ENCODE results near the gene FZD1. TPM values are rescaled to one million over a fixed set of nuclear protein-coding genes. Genes with fewer than 3 reads are reported as not detected.

Gene FZD1
- total and polyA plus RNA-seq, 2 of the 4 experiments (the other 2 are of a cell fraction), result 3.6 to 6.8 TPM

DNA sequence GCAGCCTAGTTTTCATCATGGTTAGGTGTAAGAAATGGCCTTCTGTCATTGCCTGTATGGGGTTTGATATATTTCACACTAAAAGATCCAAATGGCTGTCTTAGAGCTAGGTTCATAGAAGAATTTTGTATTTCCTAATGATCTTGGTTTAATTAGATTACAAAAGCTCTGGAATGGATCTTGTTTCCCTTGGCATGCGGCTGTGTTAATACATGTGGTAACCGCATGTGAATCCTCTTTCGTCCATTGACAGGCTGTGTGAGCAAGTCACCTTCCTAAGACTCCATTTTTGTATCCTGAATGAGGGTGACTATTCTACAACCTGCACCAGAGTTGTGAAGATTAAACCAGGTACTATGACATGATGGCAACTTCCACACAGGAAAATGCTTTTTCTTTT lies 12.4 kb upstream of the FZD1 start:
- DNase-seq (no peak), ATAC-seq (ENCODE audit: low read depth) (no peak)
- Histone ChIP-seq H3K4me2 (ENCODE audit: low read depth, low read length) (no peak overlapping the region), H3K36me3 (ENCODE audit: control insufficient read depth, insufficient read depth, low read length) (no peaks in the 10 kb centered on the region), H3K56ac (ENCODE audit: extremely low read depth, insufficient read depth, low read length) (no peak overlapping the region), H2AFZ (replicated peaks; ENCODE audit: low read length, poor library complexity) (no peak overlapping the region), H2BK120ac (ENCODE audit: low read depth, low read length) (no peak overlapping the region), H2BK20ac (ENCODE audit: low read depth, low read length) (no peak overlapping the region), H2BK5ac (ENCODE audit: low read depth, low read length, poor library complexity, severe bottlenecking) (no peak overlapping the region), H3K23ac (ENCODE audit: low read depth, low read length) (no peak overlapping the region), H3K27me3 (ENCODE audit: control insufficient read depth, insufficient read depth, low read length) (no peaks in the 10 kb centered on the region), H3K9me1 (ENCODE audit: insufficient read depth, low read length) (0 out of 2 replicates have a peak, but pooled peaks cover 8% of the 10 kb centered on the region), H3K9ac (ENCODE audit: low read depth, low read length) (no peak overlapping the region), H3K4me3 (ENCODE audit: insufficient read depth, low read depth, low read length) (no peak overlapping the region), H3K27ac (ENCODE audit: insufficient read depth, low read length) (no peak overlapping the region), H4K5ac (ENCODE audit: low read depth, low read length) (no peak overlapping the region), H4K91ac (ENCODE audit: insufficient read depth, low read depth, low read length) (no peak overlapping the region), H4K20me1 (ENCODE audit: insufficient read depth, low read length) (no peaks in the 10 kb centered on the region), H2BK15ac (ENCODE audit: low read depth, low read length) (no peak overlapping the region), H3K9me3 (ENCODE audit: control insufficient read depth, insufficient read depth, low read length) (no peaks in the 10 kb centered on the region), H4K8ac (ENCODE audit: low read depth in 2 of 2, low read length in 2 of 2) (no peak overlapping the region), H2AK5ac (ENCODE audit: low read depth, low read length) (no peak overlapping the region), H2AK9ac (replicated peaks; ENCODE audit: low read depth, low read length, poor library complexity) (no peak overlapping the region), H3K4me1 (ENCODE audit: control insufficient read depth, insufficient read depth, low read length) (peaks cover 8% of the 10 kb centered on the region), H3K4ac (ENCODE audit: low read depth, low read length) (no peak overlapping the region), H3K79me1 (ENCODE audit: low read depth in 1 of 2, low read length in 2 of 2) (no peaks in the 10 kb centered on the region), H3K14ac (replicated peaks; ENCODE audit: low read depth, low read length) (no peak overlapping the region), H3K18ac (ENCODE audit: low read depth, low read length) (no peak overlapping the region)
- WGBS, 2 experiments (ENCODE audit: extremely low coverage in 2 of 2, insufficient read length in 1 of 2), result no CpG with 5 or more reads among the region's 3 CpGs
- in situ Hi-C loops (cut with MboI; ENCODE audit: low sequenced_read_pairs) (no loop called here), intact Hi-C loops (cut with micrococcal nuclease) (no loop called here), dilution Hi-C loops (cut with HindIII; ENCODE audit: low sequenced_read_pairs, unreplicated experiment) (no loop called here)
- POLR2A ChIA-PET (ENCODE audit: unreplicated experiment), result no interaction called here
- BruUV-seq (replicated peaks), result no TSS peak
- no peak for TF ChIP-seq RCOR1 (IDR thresholded peaks at IDR 0.05; ENCODE audit: insufficient replicate concordance, low read length)
- no peak for TF ChIP-seq RAD21 (IDR thresholded peaks at IDR 0.05; ENCODE audit: low read length)
- TF ChIP-seq, protein P1, sequence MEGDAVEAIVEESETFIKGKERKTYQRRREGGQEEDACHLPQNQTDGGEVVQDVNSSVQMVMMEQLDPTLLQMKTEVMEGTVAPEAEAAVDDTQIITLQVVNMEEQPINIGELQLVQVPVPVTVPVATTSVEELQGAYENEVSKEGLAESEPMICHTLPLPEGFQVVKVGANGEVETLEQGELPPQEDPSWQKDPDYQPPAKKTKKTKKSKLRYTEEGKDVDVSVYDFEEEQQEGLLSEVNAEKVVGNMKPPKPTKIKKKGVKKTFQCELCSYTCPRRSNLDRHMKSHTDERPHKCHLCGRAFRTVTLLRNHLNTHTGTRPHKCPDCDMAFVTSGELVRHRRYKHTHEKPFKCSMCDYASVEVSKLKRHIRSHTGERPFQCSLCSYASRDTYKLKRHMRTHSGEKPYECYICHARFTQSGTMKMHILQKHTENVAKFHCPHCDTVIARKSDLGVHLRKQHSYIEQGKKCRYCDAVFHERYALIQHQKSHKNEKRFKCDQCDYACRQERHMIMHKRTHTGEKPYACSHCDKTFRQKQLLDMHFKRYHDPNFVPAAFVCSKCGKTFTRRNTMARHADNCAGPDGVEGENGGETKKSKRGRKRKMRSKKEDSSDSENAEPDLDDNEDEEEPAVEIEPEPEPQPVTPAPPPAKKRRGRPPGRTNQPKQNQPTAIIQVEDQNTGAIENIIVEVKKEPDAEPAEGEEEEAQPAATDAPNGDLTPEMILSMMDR (conservative IDR thresholded peaks at IDR 0.05; ENCODE audit: low read depth, low read length), result no peak
- no peak for TF ChIP-seq RFX5 (IDR thresholded peaks at IDR 0.05; ENCODE audit: low read depth, low read length)
- TF ChIP-seq MAFK (IDR thresholded peaks at IDR 0.05; ENCODE audit: low read depth, low read length), result no peak
- TF ChIP-seq FOS (IDR thresholded peaks at IDR 0.05; ENCODE audit: low read depth, low read length), result no peak
- TF ChIP-seq NFE2L2 (IDR thresholded peaks at IDR 0.05; ENCODE audit: low read depth, low read length), result no peak
- TF ChIP-seq, protein P2, sequence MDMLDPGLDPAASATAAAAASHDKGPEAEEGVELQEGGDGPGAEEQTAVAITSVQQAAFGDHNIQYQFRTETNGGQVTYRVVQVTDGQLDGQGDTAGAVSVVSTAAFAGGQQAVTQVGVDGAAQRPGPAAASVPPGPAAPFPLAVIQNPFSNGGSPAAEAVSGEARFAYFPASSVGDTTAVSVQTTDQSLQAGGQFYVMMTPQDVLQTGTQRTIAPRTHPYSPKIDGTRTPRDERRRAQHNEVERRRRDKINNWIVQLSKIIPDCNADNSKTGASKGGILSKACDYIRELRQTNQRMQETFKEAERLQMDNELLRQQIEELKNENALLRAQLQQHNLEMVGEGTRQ (IDR thresholded peaks at IDR 0.05; ENCODE audit: low read depth, low read length), result no peak
- TF ChIP-seq POLR2A (IDR thresholded peaks at IDR 0.05; ENCODE audit: low read depth, low read length), result no peak
- TF ChIP-seq MAZ (IDR thresholded peaks at IDR 0.05; ENCODE audit: borderline replicate concordance, low read depth, low read length), result no peak
- no peak for TF ChIP-seq CEBPB (IDR thresholded peaks at IDR 0.05; ENCODE audit: low read depth, low read length)
- no peak for TF ChIP-seq MXI1 (IDR thresholded peaks at IDR 0.05; ENCODE audit: borderline replicate concordance, low read depth, low read length)
- no peak for TF ChIP-seq BHLHE40 (IDR thresholded peaks at IDR 0.05; ENCODE audit: low read depth, low read length)
- TF ChIP-seq, protein P3, sequence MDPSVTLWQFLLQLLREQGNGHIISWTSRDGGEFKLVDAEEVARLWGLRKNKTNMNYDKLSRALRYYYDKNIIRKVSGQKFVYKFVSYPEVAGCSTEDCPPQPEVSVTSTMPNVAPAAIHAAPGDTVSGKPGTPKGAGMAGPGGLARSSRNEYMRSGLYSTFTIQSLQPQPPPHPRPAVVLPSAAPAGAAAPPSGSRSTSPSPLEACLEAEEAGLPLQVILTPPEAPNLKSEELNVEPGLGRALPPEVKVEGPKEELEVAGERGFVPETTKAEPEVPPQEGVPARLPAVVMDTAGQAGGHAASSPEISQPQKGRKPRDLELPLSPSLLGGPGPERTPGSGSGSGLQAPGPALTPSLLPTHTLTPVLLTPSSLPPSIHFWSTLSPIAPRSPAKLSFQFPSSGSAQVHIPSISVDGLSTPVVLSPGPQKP (IDR thresholded peaks at IDR 0.05; ENCODE audit: borderline replicate concordance, low read depth, low read length), result no peak
- CTCF ChIA-PET, result interaction anchor here (0.6 kb wide), 1 partner anchor 19 kb away, joined by 4 read pairs; no protein-coding TSS in a partner anchor
